Brain microvascular endothelial cell (primary cell): Measurements from ENCODE around the gene PDRG1.
"Not testable (repeated sequence)": the region's sequence is repeated elsewhere in the genome, so short reads cannot be mapped to it uniquely, and the experiment has no call there.

Source experiments
- DNase-seq: peaks from one replicate; pipeline ENCODE4 v3.0.0-alpha.2; 2020
- H3K27ac ChIP-seq: fragments of 250-450 bp; sonication (Bioruptor Pico); 2 replicates; pipeline ENCODE4 v1.5.1; 2020; ENCODE audit warnings: mild to moderate bottlenecking, moderate library complexity
- H3K27me3 ChIP-seq: fragments of 250-450 bp; sonication (Bioruptor Pico); replicated peaks from 2 replicates; pipeline ENCODE4 v1.5.1; 2020; ENCODE audit warnings: mild to moderate bottlenecking
- H3K36me3 ChIP-seq: fragments of 250-450 bp; sonication (Bioruptor Pico); replicated peaks from 2 replicates; pipeline ENCODE4 v1.5.1; 2020; ENCODE audit warnings: mild to moderate bottlenecking
- H3K4me3 ChIP-seq: 2 replicates; pipeline ENCODE4 v1.5.1; 2011; ENCODE audit warnings: low read depth, mild to moderate bottlenecking, control low read depth, low read length, moderate library complexity
- in situ Hi-C: cut with HindIII; loops from 2 replicates; pipeline ENCODE4 v1.10.0; 2017; ENCODE audit warnings: low sequenced_read_pairs, low pct_ligation_motif_present
- TF ChIP-seq, protein P1 (sequence below): IDR thresholded peaks from 2 replicates; pipeline ENCODE4 v1.5.1; 2011; ENCODE audit warnings: low read depth, mild to moderate bottlenecking, moderate library complexity, low read length, control low read depth, inconsistent platforms; ENCODE audit errors: missing control alignments

The PDRG1 gene

DNA sequence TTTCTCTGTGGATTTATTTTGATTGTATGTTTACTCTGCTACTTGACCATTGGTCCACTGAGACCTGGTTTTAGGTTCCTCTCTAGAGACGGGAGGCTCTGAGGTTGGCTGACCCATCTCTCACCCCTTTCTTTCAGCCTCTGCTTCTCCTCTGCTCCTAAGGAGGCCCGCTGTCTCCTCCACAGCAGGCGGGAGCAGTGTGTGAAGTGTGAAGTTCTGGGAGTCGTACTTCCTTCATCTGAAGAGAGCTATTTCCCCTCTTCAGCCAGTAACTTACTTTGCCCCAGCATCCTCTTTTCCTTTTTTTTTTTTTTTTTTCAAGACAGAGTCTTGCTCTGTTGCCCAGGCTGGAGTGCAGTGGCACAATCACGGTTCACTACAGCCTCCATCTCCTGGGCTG is 21.1 kb downstream of the PDRG1 start:
- H3K36me3 ChIP-seq, result no peaks in the 10 kb centered on the region
- no peak overlapping the region for H3K27ac ChIP-seq
- DNase-seq, result no peak
- peaks cover 4% of the 10 kb centered on the region for H3K27me3 ChIP-seq
- no peak overlapping the region for H3K4me3 ChIP-seq
- in situ Hi-C loops, result no loop called here
- TF ChIP-seq, protein P1, sequence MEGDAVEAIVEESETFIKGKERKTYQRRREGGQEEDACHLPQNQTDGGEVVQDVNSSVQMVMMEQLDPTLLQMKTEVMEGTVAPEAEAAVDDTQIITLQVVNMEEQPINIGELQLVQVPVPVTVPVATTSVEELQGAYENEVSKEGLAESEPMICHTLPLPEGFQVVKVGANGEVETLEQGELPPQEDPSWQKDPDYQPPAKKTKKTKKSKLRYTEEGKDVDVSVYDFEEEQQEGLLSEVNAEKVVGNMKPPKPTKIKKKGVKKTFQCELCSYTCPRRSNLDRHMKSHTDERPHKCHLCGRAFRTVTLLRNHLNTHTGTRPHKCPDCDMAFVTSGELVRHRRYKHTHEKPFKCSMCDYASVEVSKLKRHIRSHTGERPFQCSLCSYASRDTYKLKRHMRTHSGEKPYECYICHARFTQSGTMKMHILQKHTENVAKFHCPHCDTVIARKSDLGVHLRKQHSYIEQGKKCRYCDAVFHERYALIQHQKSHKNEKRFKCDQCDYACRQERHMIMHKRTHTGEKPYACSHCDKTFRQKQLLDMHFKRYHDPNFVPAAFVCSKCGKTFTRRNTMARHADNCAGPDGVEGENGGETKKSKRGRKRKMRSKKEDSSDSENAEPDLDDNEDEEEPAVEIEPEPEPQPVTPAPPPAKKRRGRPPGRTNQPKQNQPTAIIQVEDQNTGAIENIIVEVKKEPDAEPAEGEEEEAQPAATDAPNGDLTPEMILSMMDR, result no peak

DNA sequence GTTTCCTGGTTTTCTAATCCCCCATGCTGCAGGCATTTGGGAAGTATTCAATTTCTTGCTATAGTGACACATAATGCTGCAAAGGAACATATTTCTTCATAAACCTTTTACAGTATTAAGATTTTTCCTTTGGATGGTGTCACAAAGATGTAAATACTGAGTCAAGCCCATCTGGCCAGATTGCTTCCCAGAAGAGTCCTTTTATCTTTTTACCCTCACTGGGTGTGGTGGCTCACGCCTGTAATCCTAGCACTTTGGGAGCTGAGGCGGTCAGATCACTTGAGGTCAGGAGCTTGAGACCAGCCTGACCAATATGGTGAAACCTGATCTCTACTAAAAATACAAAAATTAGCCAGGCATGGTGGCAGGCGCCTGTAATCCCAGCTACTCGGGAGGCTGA is 22.2 kb downstream of the PDRG1 start:
- DNase-seq, H3K4me3 ChIP-seq, H3K27ac ChIP-seq, H3K27me3 ChIP-seq, H3K36me3 ChIP-seq, in situ Hi-C loops: not testable (repeated sequence)

DNA sequence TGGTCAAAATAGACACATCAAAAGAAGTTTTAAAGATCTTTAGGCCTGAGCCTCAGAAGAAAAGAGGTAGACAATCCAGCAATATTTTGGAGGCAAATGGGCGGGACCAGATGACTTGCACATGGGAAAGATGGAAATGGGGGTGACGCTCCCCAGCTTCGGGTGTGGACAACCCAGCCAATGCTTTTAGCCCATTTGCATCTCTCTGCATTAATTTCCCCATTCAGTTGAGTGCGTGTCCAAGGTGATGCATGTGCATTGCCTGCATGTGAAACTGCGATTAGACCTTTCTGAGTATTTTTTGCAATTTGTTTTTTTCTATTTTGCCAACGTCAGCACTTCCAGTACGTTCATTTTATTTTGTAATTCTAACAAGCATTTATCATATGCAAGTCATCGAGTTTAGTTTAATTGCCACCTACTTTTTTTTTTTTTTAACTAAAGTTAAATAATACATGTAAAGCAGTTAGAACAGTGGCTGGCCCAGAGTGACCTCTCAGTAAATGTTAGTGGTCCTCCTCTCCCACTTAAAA is 24.2 kb downstream of the PDRG1 start:
- Histone ChIP-seq H3K36me3 (no peaks in the 10 kb centered on the region), H3K4me3 (no peak overlapping the region), H3K27me3 (peaks cover 4% of the 10 kb centered on the region), H3K27ac (no peak overlapping the region)
- DNase-seq, result no peak
- TF ChIP-seq, protein P1, result no peak
- in situ Hi-C loops, result no loop called here

DNA sequence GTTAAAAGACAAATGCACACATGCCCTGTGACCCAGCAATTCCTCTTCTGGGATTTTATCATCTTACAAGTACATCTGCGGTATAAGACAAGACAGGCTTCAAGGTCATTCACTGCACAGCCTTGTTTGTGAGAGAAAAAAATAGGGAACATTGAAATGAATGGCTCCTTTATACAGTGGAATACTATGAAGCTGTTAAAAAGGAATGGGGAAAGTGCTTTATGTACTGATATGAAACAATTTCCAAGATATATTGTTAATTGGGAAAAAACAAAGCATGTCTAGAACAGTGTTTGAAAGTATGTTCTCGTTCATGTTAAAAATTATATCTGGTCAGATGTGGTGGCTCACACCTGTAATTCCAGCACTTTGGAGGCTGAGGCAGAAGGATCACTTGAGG is 25.4 kb downstream of the PDRG1 start:
- H3K27ac ChIP-seq, result no peak overlapping the region
- peaks cover 4% of the 10 kb centered on the region for H3K27me3 ChIP-seq
- no peak for DNase-seq
- TF ChIP-seq, protein P1, result no peak
- in situ Hi-C loops, result no loop called here
- H3K4me3 ChIP-seq, result no peak overlapping the region
- H3K36me3 ChIP-seq, result no peaks in the 10 kb centered on the region

DNA sequence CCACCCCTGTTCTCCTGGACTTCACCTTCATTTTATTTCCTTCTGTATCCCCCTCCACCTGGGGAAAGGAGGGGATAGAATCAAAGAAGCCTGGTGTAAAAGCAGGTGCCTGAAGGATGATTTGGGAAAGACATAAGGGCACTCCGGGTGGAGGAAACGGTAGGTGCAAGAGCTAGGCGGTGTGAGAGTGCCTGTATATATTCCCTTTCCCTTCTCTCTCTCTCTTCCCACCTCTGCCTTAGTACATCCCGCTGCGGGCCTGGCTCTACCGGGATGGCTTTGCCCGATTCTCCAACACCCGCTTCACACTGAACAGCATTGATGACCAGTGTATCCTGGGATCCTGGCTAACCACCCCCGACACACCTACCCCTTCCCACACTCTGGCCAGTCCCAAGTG is 26.2 kb downstream of the PDRG1 start:
- Histone ChIP-seq H3K27ac (no peak overlapping the region), H3K36me3 (no peaks in the 10 kb centered on the region), H3K4me3 (no peak overlapping the region), H3K27me3 (peaks cover 4% of the 10 kb centered on the region)
- DNase-seq, result no peak
- in situ Hi-C loops, result no loop called here
- TF ChIP-seq, protein P1, result no peak

DNA sequence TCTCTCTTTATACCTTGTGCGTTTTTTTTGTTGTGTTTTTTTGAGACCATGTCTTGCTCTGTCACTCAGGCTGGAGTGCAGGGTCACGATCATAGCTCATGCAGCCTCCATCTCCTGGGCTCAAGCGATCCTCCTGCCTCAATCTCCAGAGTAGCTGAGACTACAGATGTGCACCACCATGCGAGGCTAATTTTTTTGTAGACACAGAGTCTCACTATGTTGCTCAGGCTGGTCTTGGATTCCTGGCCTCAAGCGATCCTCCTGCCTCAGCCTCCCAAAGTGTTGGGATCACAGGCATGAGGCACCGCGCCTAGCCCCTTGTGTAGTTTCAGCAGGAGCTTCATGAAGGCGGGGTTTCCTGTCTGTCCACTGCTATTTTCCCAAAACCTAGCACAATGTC is 27.3 kb downstream of the PDRG1 start:
- TF ChIP-seq, protein P1, result no peak
- no peak overlapping the region for H3K27ac ChIP-seq
- in situ Hi-C loops, result no loop called here
- no peak overlapping the region for H3K4me3 ChIP-seq
- no peak for DNase-seq
- H3K36me3 ChIP-seq, result no peaks in the 10 kb centered on the region
- H3K27me3 ChIP-seq, result peaks cover 6% of the 10 kb centered on the region
